ENCODE data around the gene CCT2.

CCT2 gene

GRCh38 chr12:69566603-69567002, 18.7 kb upstream of the CCT2 start:
- H3K27me3 ChIP-seq (ENCODE audit: control insufficient read depth, insufficient read depth, low read length): no peaks in the 10 kb centered on the region
- no peaks in the 10 kb centered on the region for H3K4me1 ChIP-seq (ENCODE audit: control insufficient read depth, low read depth, low read length)
- H3K9ac ChIP-seq (ENCODE audit: low read length): no peak overlapping the region
- no peaks in the 10 kb centered on the region for H3K9me3 ChIP-seq (ENCODE audit: control insufficient read depth, low read depth, low read length)
- H3K4me3 ChIP-seq (ENCODE audit: low read length): no peak overlapping the region
- peaks cover 11% of the 10 kb centered on the region for H3K36me3 ChIP-seq (ENCODE audit: control insufficient read depth, low read depth, low read length)
- H3K27ac ChIP-seq (ENCODE audit: low read length): no peak overlapping the region

GRCh38 chr12:69569236-69569635, 16.0 kb upstream of the CCT2 start:
- no peaks in the 10 kb centered on the region for H3K27me3 ChIP-seq (ENCODE audit: control insufficient read depth, insufficient read depth, low read length)
- H3K36me3 ChIP-seq (ENCODE audit: control insufficient read depth, low read depth, low read length): peaks cover 27% of the 10 kb centered on the region
- H3K9me3 ChIP-seq (ENCODE audit: control insufficient read depth, low read depth, low read length): no peaks in the 10 kb centered on the region
- H3K9ac ChIP-seq (ENCODE audit: low read length): no peak overlapping the region
- H3K4me1 ChIP-seq (ENCODE audit: control insufficient read depth, low read depth, low read length): no peaks in the 10 kb centered on the region
- no peak overlapping the region for H3K27ac ChIP-seq (ENCODE audit: low read length)
- no peak overlapping the region for H3K4me3 ChIP-seq (ENCODE audit: low read length)

GRCh38 chr12:69570000-69570516, 15.2 kb upstream of the CCT2 start:
- Histone ChIP-seq H3K27ac (ENCODE audit: low read length) (no peak overlapping the region), H3K36me3 (ENCODE audit: control insufficient read depth, low read depth, low read length) (peaks cover 35% of the 10 kb centered on the region), H3K27me3 (ENCODE audit: control insufficient read depth, insufficient read depth, low read length) (no peaks in the 10 kb centered on the region), H3K9me3 (ENCODE audit: control insufficient read depth, low read depth, low read length) (no peaks in the 10 kb centered on the region), H3K4me3 (ENCODE audit: low read length) (no peak overlapping the region), H3K4me1 (ENCODE audit: control insufficient read depth, low read depth, low read length) (no peaks in the 10 kb centered on the region), H3K9ac (ENCODE audit: low read length) (no peak overlapping the region)

- Histone ChIP-seq H3K36me3 (ENCODE audit: control insufficient read depth, low read depth, low read length) (peaks cover 41% of the 10 kb centered on the region), H3K9me3 (ENCODE audit: control insufficient read depth, low read depth, low read length) (no peaks in the 10 kb centered on the region), H3K4me1 (ENCODE audit: control insufficient read depth, low read depth, low read length) (no peaks in the 10 kb centered on the region), H3K27ac (ENCODE audit: low read length) (no peak overlapping the region), H3K27me3 (ENCODE audit: control insufficient read depth, insufficient read depth, low read length) (no peaks in the 10 kb centered on the region), H3K9ac (ENCODE audit: low read length) (no peak overlapping the region), H3K4me3 (ENCODE audit: low read length) (no peak overlapping the region)
Observed at GRCh38 chr12:69570545-69571399, 14.5 kb upstream of the CCT2 start.

GRCh38 chr12:69575346-69575745, 9.9 kb upstream of the CCT2 start:
- H3K9ac ChIP-seq (ENCODE audit: low read length): no peak overlapping the region
- no peaks in the 10 kb centered on the region for H3K27me3 ChIP-seq (ENCODE audit: control insufficient read depth, insufficient read depth, low read length)
- peaks cover 38% of the 10 kb centered on the region for H3K36me3 ChIP-seq (ENCODE audit: control insufficient read depth, low read depth, low read length)
- no peaks in the 10 kb centered on the region for H3K4me1 ChIP-seq (ENCODE audit: control insufficient read depth, low read depth, low read length)
- no peaks in the 10 kb centered on the region for H3K9me3 ChIP-seq (ENCODE audit: control insufficient read depth, low read depth, low read length)
- no peak overlapping the region for H3K4me3 ChIP-seq (ENCODE audit: low read length)
- H3K27ac ChIP-seq (ENCODE audit: low read length): no peak overlapping the region

GRCh38 chr12:69578283-69578682, 7.0 kb upstream of the CCT2 start:
- no peak overlapping the region for H3K4me3 ChIP-seq (ENCODE audit: low read length)
- no peak overlapping the region for H3K9ac ChIP-seq (ENCODE audit: low read length)
- no peaks in the 10 kb centered on the region for H3K9me3 ChIP-seq (ENCODE audit: control insufficient read depth, low read depth, low read length)
- H3K4me1 ChIP-seq (ENCODE audit: control insufficient read depth, low read depth, low read length): no peaks in the 10 kb centered on the region
- H3K27ac ChIP-seq (ENCODE audit: low read length): no peak overlapping the region
- peaks cover 23% of the 10 kb centered on the region for H3K36me3 ChIP-seq (ENCODE audit: control insufficient read depth, low read depth, low read length)
- no peaks in the 10 kb centered on the region for H3K27me3 ChIP-seq (ENCODE audit: control insufficient read depth, insufficient read depth, low read length)

GRCh38 chr12:69579029-69579428, 6.2 kb upstream of the CCT2 start:
- no peak overlapping the region for H3K27ac ChIP-seq (ENCODE audit: low read length)

GRCh38 chr12:69580074-69580473, 5.2 kb upstream of the CCT2 start:
- Histone ChIP-seq H3K9me3 (ENCODE audit: control insufficient read depth, low read depth, low read length) (no peaks in the 10 kb centered on the region), H3K4me1 (ENCODE audit: control insufficient read depth, low read depth, low read length) (no peaks in the 10 kb centered on the region), H3K4me3 (ENCODE audit: low read length) (no peak overlapping the region), H3K27ac (ENCODE audit: low read length) (no peak overlapping the region), H3K27me3 (ENCODE audit: control insufficient read depth, insufficient read depth, low read length) (no peaks in the 10 kb centered on the region), H3K36me3 (ENCODE audit: control insufficient read depth, low read depth, low read length) (peaks cover 9% of the 10 kb centered on the region), H3K9ac (ENCODE audit: low read length) (no peak overlapping the region)

More at GRCh38 chr12:69579029-69579428, 6.2 kb upstream of the CCT2 start:
- H3K27me3 ChIP-seq (ENCODE audit: control insufficient read depth, insufficient read depth, low read length): no peaks in the 10 kb centered on the region
- H3K4me3 ChIP-seq (ENCODE audit: low read length): no peak overlapping the region
- H3K9me3 ChIP-seq (ENCODE audit: control insufficient read depth, low read depth, low read length): no peaks in the 10 kb centered on the region
- H3K4me1 ChIP-seq (ENCODE audit: control insufficient read depth, low read depth, low read length): no peaks in the 10 kb centered on the region
- peaks cover 19% of the 10 kb centered on the region for H3K36me3 ChIP-seq (ENCODE audit: control insufficient read depth, low read depth, low read length)
- H3K9ac ChIP-seq (ENCODE audit: low read length): no peak overlapping the region

GRCh38 chr12:69583203-69583602, 2.1 kb upstream of the CCT2 start:
- no peak overlapping the region for H3K27ac ChIP-seq (ENCODE audit: low read length)
- H3K4me1 ChIP-seq (ENCODE audit: control insufficient read depth, low read depth, low read length): no peaks in the 10 kb centered on the region
- H3K4me3 ChIP-seq (ENCODE audit: low read length): no peak overlapping the region
- no peaks in the 10 kb centered on the region for H3K9me3 ChIP-seq (ENCODE audit: control insufficient read depth, low read depth, low read length)
- H3K36me3 ChIP-seq (ENCODE audit: control insufficient read depth, low read depth, low read length): peaks cover 19% of the 10 kb centered on the region
- no peaks in the 10 kb centered on the region for H3K27me3 ChIP-seq (ENCODE audit: control insufficient read depth, insufficient read depth, low read length)
- H3K9ac ChIP-seq (ENCODE audit: low read length): no peak overlapping the region

- Histone ChIP-seq H3K9ac (ENCODE audit: low read length) (no peak overlapping the region), H3K27me3 (ENCODE audit: control insufficient read depth, insufficient read depth, low read length) (no peaks in the 10 kb centered on the region), H3K4me3 (ENCODE audit: low read length) (no peak overlapping the region), H3K27ac (ENCODE audit: low read length) (no peak overlapping the region), H3K4me1 (ENCODE audit: control insufficient read depth, low read depth, low read length) (no peaks in the 10 kb centered on the region), H3K9me3 (ENCODE audit: control insufficient read depth, low read depth, low read length) (no peaks in the 10 kb centered on the region), H3K36me3 (ENCODE audit: control insufficient read depth, low read depth, low read length) (peaks cover 72% of the 10 kb centered on the region)
Observed at GRCh38 chr12:69588527-69588926, 3.3 kb downstream of the CCT2 start.

- H3K36me3 ChIP-seq (ENCODE audit: control insufficient read depth, low read depth, low read length): peaks cover 78% of the 10 kb centered on the region
- no peaks in the 10 kb centered on the region for H3K27me3 ChIP-seq (ENCODE audit: control insufficient read depth, insufficient read depth, low read length)
Observed at GRCh38 chr12:69589082-69589481, 3.8 kb downstream of the CCT2 start.

GRCh38 chr12:69595689-69596088, 10.4 kb downstream of the CCT2 start:
- no peak overlapping the region for H3K27ac ChIP-seq (ENCODE audit: low read length)
- H3K4me1 ChIP-seq (ENCODE audit: control insufficient read depth, low read depth, low read length): no peaks in the 10 kb centered on the region
- H3K4me3 ChIP-seq (ENCODE audit: low read length): no peak overlapping the region
- H3K9me3 ChIP-seq (ENCODE audit: control insufficient read depth, low read depth, low read length): no peaks in the 10 kb centered on the region
- H3K9ac ChIP-seq (ENCODE audit: low read length): no peak overlapping the region
- no peaks in the 10 kb centered on the region for H3K27me3 ChIP-seq (ENCODE audit: control insufficient read depth, insufficient read depth, low read length)
- peaks cover 99% of the 10 kb centered on the region for H3K36me3 ChIP-seq (ENCODE audit: control insufficient read depth, low read depth, low read length)

More at GRCh38 chr12:69589082-69589481, 3.8 kb downstream of the CCT2 start:
- Histone ChIP-seq H3K9ac (ENCODE audit: low read length) (no peak overlapping the region), H3K4me3 (ENCODE audit: low read length) (no peak overlapping the region), H3K4me1 (ENCODE audit: control insufficient read depth, low read depth, low read length) (no peaks in the 10 kb centered on the region), H3K27ac (ENCODE audit: low read length) (no peak overlapping the region), H3K9me3 (ENCODE audit: control insufficient read depth, low read depth, low read length) (no peaks in the 10 kb centered on the region)

Data from iPS-18a (cell line).